BE2C (cell line): Measurements from ENCODE around the gene PRAC1. TPM values are rescaled to one million over a fixed set of nuclear protein-coding genes. Genes with fewer than 3 reads are reported as not detected.

ENCODE experiments used
- DNase-seq: peaks from one replicate; pipeline ENCODE4 v3.0.0-alpha.2; 2020
- H3K27me3 ChIP-seq: fragments of 250-450 bp; sonication (Bioruptor Pico); 2 replicates; pipeline ENCODE4 v1.5.1; 2020; ENCODE audit warnings: mild to moderate bottlenecking
- H3K36me3 ChIP-seq: fragments of 250-450 bp; sonication (Bioruptor Pico); 2 replicates; pipeline ENCODE4 v1.5.1; 2020; ENCODE audit warnings: mild to moderate bottlenecking
- H3K4me1 ChIP-seq: fragments of 250-450 bp; sonication (Bioruptor Pico); 2 replicates; pipeline ENCODE4 v1.5.1; 2020
- H3K4me3 ChIP-seq: 2 replicates; pipeline ENCODE4 v1.5.1; 2011; ENCODE audit warnings: low read depth, low read length
- H3K9me3 ChIP-seq: fragments of 250-450 bp; sonication (Bioruptor Pico); 2 replicates; pipeline ENCODE4 v1.5.1; 2020
- polyA plus RNA-seq: library from polyadenylated mRNA; unstranded; fragments of >200 nt; gene quantifications from one replicate; pipeline ENCODE4 v1.2.1, GENCODE V29; 2012; ENCODE audit warnings: low read depth, missing spikeins; ENCODE audit not compliant: insufficient read length, insufficient read depth
- TF ChIP-seq, protein P1 (sequence below): IDR thresholded peaks from 2 replicates; pipeline ENCODE4 v1.5.1; 2012; ENCODE audit warnings: mild to moderate bottlenecking, low read depth, low read length

Gene PRAC1
- not detected for polyA plus RNA-seq

- Histone ChIP-seq H3K27me3 (peaks cover 98% of the 10 kb centered on the region), H3K9me3 (no peaks in the 10 kb centered on the region), H3K4me3 (no peak within 1 kb of the TSS), H3K4me1 (no peaks in the 10 kb centered on the region), H3K36me3 (no peaks in the 10 kb centered on the region)
- no peak for DNase-seq
- TF ChIP-seq, protein P1, sequence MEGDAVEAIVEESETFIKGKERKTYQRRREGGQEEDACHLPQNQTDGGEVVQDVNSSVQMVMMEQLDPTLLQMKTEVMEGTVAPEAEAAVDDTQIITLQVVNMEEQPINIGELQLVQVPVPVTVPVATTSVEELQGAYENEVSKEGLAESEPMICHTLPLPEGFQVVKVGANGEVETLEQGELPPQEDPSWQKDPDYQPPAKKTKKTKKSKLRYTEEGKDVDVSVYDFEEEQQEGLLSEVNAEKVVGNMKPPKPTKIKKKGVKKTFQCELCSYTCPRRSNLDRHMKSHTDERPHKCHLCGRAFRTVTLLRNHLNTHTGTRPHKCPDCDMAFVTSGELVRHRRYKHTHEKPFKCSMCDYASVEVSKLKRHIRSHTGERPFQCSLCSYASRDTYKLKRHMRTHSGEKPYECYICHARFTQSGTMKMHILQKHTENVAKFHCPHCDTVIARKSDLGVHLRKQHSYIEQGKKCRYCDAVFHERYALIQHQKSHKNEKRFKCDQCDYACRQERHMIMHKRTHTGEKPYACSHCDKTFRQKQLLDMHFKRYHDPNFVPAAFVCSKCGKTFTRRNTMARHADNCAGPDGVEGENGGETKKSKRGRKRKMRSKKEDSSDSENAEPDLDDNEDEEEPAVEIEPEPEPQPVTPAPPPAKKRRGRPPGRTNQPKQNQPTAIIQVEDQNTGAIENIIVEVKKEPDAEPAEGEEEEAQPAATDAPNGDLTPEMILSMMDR = no peak
Observed at GRCh38 chr17:48722201-48722907, at the start of gene PRAC1. PRAC1 (minus strand) TSS chr17:48722518; CDS start chr17:48722392, 126 bp downstream.

DNA sequence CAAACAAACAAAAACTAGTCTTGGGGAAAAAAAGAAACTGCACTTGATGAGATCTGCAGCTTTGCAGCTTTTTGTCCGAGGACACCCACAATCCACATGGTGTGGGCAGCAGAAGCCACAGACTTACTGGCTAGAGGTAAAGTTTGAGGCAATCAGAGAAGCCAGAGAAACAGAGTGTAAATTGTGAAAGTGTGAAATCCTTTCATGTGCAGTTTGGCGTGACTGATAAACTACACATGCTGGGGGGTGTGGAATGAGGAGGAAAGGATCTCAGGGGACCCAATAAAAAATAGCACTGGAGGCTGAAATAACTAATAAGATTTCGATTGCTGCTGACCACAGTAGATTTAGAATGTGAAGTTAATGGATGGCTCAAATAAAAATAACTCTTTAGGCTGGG, 48.6 kb upstream of the PRAC1 start:
- TF ChIP-seq, protein P1 = no peak
- H3K9me3 ChIP-seq = no peaks in the 10 kb centered on the region; the same call in 1 of the 2 replicates
- no peak for DNase-seq

DNA sequence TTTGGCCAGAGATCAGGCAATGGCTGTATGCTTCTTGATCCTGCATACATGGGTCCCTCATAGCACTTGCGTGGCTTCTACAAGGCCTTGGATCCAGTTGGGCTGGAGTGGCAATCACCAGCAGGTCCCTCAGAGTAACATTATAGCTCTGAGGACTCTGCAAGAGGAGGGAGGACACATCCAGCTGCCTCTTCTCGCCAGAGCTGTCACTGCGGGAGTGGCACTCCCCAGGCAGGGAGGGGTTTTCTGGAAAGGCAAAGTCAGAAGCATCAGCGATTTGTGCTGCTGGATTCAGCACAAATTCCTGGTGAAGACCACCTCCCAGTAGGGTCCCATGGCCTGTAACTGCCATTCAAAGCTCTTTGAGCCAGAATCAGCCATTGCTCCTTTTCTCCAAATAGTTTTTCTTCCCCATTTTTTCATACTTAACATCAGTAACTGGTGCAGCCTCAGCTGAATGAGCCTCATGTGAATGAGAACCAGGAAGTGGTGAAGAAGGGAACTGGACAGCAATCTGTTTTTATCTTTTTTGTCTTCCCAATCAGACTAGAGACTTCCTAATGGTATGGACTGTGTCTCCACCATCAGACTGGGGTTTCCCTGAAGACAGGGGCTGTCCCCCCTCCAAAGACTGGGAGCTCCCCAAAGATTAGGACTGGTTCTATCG, 46.8 kb upstream of the PRAC1 start:
- Histone ChIP-seq H3K4me3 (no peak overlapping the region), H3K27me3 (peaks cover 51% of the 10 kb centered on the region), H3K9me3 (no peaks in the 10 kb centered on the region), H3K4me1 (no peaks in the 10 kb centered on the region), H3K36me3 (no peaks in the 10 kb centered on the region)
- TF ChIP-seq, protein P1 = no peak
- DNase-seq = no peak

More for the DNA sequence above, 48.6 kb upstream of the PRAC1 start:
- Histone ChIP-seq H3K36me3 (no peaks in the 10 kb centered on the region), H3K4me3 (no peak overlapping the region), H3K27me3 (peaks cover 34% of the 10 kb centered on the region), H3K4me1 (no peaks in the 10 kb centered on the region)

GRCh38 chr17:48767263-48767774, 45.0 kb upstream of the PRAC1 start:
- Histone ChIP-seq H3K4me3 (no peak overlapping the region), H3K36me3 (no peaks in the 10 kb centered on the region), H3K27me3 (peaks cover 58% of the 10 kb centered on the region), H3K9me3 (no peaks in the 10 kb centered on the region), H3K4me1 (no peaks in the 10 kb centered on the region)
- DNase-seq = no peak
- TF ChIP-seq, protein P1 = no peak

DNA sequence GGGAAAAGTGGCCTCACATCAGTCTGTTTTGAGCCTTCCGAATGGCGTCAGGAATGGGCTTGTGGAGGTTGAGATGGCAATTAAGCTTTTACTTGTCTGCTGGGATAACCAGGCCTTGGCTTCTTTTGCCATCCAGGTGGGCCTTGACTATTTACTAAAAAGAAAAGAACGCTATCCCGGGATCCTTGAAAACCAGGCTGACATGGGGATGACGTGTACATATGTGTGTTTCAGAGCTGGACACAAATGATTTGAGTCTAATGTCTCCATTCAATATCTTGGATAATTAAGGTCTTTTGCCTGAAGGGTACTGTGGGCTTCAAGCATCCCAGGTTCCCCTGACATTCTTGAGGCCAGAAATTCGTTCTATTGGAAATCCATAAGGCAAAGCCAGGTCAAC, 38.8 kb upstream of the PRAC1 start:
- TF ChIP-seq, protein P1 = no peak
- H3K4me1 ChIP-seq = no peaks in the 10 kb centered on the region
- DNase-seq = no peak
- no peak overlapping the region for H3K4me3 ChIP-seq
- H3K9me3 ChIP-seq = no peaks in the 10 kb centered on the region
- no peaks in the 10 kb centered on the region for H3K36me3 ChIP-seq
- peaks cover 90% of the 10 kb centered on the region for H3K27me3 ChIP-seq

DNA sequence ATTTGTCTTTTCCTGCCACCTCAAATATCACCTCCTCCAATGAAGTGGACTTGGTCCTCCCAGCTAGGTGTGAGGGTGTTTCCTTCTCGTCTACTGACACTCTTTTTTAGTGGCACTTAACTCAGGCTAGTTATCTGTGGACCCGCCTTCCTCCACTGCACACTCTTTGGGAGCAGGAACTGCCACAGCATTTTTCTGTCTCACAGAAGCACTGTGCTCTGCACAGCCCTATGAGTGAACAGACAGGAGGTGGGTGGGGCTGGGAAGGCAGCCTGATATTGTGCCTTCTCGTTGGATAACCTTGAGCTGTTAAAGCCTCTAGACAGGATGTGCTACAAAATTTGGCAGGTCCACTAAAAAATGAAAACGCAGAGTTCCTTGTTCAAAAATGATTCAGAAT, 38.1 kb upstream of the PRAC1 start:
- DNase-seq = no peak
- TF ChIP-seq, protein P1 = no peak
- Histone ChIP-seq H3K9me3 (no peaks in the 10 kb centered on the region), H3K4me1 (no peaks in the 10 kb centered on the region), H3K27me3 (peaks cover 93% of the 10 kb centered on the region), H3K36me3 (no peaks in the 10 kb centered on the region), H3K4me3 (no peak overlapping the region)
